Keratinocyte (primary cell): ENCODE data around the gene FOXD3.

ENCODE experiments used
- CTCF ChIP-seq, 3 experiments: IDR thresholded peaks in 1 of 3; conservative IDR thresholded peaks in 1 of 3; optimal IDR thresholded peaks in 1 of 3; 2 replicates in 2 of 3; 3 replicates in 1 of 3; pipeline versions ENCODE3 to v1.5.1; 2011; ENCODE audit warnings: low read length in 3 of 3, mild to moderate bottlenecking in 3 of 3, moderate library complexity in 2 of 3, control low read depth in 1 of 3, inconsistent platforms in 1 of 3; ENCODE audit not compliant: insufficient read depth in 2 of 3; ENCODE audit errors: extremely low read depth in 1 of 3
- EZH2 ChIP-seq: IDR thresholded peaks from one replicate; pipeline ENCODE4 v1.6.1; 2012; ENCODE audit warnings: inconsistent platforms, mild to moderate bottlenecking, low read length, moderate library complexity

DNA sequence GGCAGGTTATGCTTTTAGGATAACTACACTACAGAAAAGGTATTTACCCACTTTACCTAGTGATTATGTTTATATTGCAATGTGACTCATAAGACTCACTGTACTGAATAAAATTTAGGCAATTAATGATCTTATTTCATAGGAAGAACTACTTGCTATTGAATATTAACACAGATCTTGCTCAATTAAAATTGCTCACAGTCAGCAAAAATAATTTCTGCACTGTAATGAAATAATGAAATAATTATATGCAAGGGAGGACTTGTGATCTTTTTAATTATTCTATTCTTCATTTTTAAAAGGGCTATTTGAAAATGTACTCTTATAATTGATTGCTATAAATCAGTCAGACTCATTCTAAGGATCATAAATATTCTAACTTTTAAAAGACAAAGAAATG, 48.0 kb upstream of the FOXD3 start:
- TF ChIP-seq CTCF (optimal IDR thresholded peaks at IDR 0.05 in 1 of 3, IDR thresholded peaks at IDR 0.05 in 1 of 3, conservative IDR thresholded peaks at IDR 0.05 in 1 of 3; ENCODE audit: extremely low read depth in 1 of 3, insufficient read depth in 2 of 3, low read length in 3 of 3) (no peak), EZH2 (no peak)
